Left renal cortex interstitium (tissue), 4 donors: ENCODE results near the gene CDC42. TPM values are rescaled to one million over a fixed set of nuclear protein-coding genes. Genes with fewer than 3 reads are reported as not detected.
A peak's percentile ranks its signal among the peaks of the same experiment; 100 is the strongest.

Source experiments
- DNase-seq, 4 donors: peaks; one replicate each; pipeline ENCODE4 v3.0.0-alpha.2; 2013; ENCODE audit warnings: low read depth in 4 of 4, low spot score in 2 of 4, missing footprints in 1 of 4
- polyA plus RNA-seq, 4 donors: library from polyadenylated mRNA; unstranded; fragments of 120-200 nt; gene quantifications; one replicate each; pipeline ENCODE4 v1.2.1, GENCODE V29; 2013; ENCODE audit not compliant: insufficient read length in 4 of 4

The CDC42 gene
- polyA plus RNA-seq, 4 donors: 313 to 445 (median 366) TPM

- no peak for DNase-seq
Observed at GRCh38 chr1:22104865-22105437, 52.4 kb downstream of the CDC42 start.

- no peak for DNase-seq
Observed at GRCh38 chr1:22105611-22106207, 53.2 kb downstream of the CDC42 start.

GRCh38 chr1:22107126-22107525 is 54.6 kb downstream of the CDC42 start:
- no peak for DNase-seq

- DNase-seq: peak in 2 of 4 donors; percentile 57 to 69
Observed at GRCh38 chr1:22108339-22109105, 56.0 kb downstream of the CDC42 start.

GRCh38 chr1:22110016-22110415 is 57.5 kb downstream of the CDC42 start:
- no peak for DNase-seq

GRCh38 chr1:22111115-22111514 is 58.6 kb downstream of the CDC42 start:
- no peak for DNase-seq

GRCh38 chr1:22111620-22112019 is 59.1 kb downstream of the CDC42 start:
- no peak for DNase-seq

GRCh38 chr1:22112554-22112953 is 60.0 kb downstream of the CDC42 start:
- DNase-seq: no peak

GRCh38 chr1:22114083-22115012 is 61.8 kb downstream of the CDC42 start:
- no peak for DNase-seq

GRCh38 chr1:22115286-22115685 is 62.8 kb downstream of the CDC42 start:
- no peak for DNase-seq

- DNase-seq: no peak
Observed at GRCh38 chr1:22117238-22117637, 64.7 kb downstream of the CDC42 start.

GRCh38 chr1:22117851-22118250 is 65.3 kb downstream of the CDC42 start:
- no peak for DNase-seq

- DNase-seq: no peak
Observed at GRCh38 chr1:22118291-22118992, 65.9 kb downstream of the CDC42 start.

- no peak for DNase-seq
Observed at GRCh38 chr1:22119626-22120468, 67.3 kb downstream of the CDC42 start.

GRCh38 chr1:22120469-22120790 is 67.9 kb downstream of the CDC42 start:
- DNase-seq: no peak

GRCh38 chr1:22121421-22121911 is 69.0 kb downstream of the CDC42 start:
- no peak for DNase-seq

GRCh38 chr1:22122273-22123070 is 70.0 kb downstream of the CDC42 start:
- no peak for DNase-seq

- DNase-seq: no peak
Observed at GRCh38 chr1:22123071-22123390, 70.5 kb downstream of the CDC42 start.
